HG02973 (cell line): ENCODE results near the gene ARPP19.
"Not testable (repeated sequence)": the region's sequence is repeated elsewhere in the genome, so short reads cannot be mapped to it uniquely, and the experiment has no call there.

Experiments
- ATAC-seq: cut with Tn5 transposase; IDR thresholded peaks from one replicate; pipeline ENCODE4 v1.9.1; 2021; ENCODE audit warnings: moderate library complexity; ENCODE audit not compliant: unreplicated experiment

ARPP19 gene

DNA sequence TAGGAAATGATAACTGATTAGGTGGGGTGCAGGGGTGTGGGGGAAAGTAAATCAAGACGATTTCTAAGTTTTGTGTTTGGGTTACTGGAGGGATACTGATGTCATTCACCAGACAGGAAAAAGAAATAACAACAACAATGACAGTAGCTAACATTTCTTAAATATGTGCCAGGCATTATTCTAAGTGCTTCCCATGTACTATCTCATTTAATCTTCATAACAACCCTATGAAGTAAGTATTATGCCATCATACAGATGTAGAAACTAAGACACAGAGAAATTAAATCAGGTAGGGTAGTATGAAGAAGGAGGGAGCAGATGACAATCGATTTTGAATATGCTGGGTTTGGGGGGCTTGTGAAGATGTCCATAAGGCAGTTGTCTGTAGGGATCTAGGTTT is 53.5 kb downstream of the ARPP19 start:
- ATAC-seq: no peak

DNA sequence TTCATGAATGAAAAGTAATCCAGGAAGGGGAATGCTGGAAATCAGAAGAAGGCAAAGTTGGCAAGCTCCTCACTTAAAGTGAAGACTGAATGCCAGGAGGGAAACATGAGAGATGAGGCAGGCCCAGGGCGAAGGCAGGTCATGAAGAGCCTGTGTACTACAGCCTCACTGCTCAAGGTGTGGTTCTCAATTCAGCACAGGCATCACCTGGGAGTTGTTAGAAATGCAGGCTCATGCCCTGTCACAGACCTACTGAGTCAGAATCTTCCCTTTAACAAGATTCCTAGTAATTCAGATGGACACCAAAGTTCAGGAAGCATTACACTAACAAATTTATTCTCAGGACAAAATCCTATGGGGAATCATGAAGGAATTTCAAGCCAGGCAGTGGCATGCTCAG is 54.3 kb downstream of the ARPP19 start:
- ATAC-seq: no peak

DNA sequence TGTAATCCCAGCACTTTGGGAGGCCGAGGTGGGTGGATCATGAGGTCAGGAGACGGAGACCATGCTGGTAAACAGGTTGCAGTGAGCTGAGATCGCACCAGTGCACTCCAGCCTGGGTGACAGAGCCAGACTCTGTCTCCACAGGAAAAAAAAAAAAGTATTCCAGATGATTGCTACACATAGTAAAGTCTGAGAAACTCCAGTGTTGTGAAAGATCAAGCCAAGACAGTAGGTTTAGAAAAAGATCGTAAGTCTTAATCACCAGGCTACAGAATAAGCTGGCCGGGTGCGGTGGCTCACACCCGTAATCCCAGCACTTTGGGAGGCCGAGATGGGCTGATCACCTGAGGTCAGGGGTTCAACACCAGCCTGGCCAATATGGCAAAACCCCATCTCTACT is 56.0 kb downstream of the ARPP19 start:
- ATAC-seq: not testable (repeated sequence)

DNA sequence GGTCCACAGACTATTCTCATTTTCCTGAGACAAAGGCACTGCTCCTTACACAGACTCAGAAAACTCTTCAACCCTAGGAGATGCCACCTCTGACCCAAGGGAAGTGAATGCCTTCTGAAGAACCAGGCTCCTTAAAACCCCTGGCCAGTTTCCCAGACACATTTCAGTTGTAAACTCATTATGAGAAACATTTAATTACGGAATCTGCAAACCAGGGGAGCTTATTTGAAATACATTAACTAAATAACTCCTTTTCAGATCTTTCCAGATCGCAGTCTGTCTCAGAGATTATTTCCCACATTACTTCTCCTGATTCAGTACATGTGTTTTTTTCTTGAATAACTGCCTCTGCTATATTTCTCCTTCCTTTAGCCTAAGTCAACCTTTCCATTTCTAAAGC is 57.7 kb downstream of the ARPP19 start:
- no peak for ATAC-seq

DNA sequence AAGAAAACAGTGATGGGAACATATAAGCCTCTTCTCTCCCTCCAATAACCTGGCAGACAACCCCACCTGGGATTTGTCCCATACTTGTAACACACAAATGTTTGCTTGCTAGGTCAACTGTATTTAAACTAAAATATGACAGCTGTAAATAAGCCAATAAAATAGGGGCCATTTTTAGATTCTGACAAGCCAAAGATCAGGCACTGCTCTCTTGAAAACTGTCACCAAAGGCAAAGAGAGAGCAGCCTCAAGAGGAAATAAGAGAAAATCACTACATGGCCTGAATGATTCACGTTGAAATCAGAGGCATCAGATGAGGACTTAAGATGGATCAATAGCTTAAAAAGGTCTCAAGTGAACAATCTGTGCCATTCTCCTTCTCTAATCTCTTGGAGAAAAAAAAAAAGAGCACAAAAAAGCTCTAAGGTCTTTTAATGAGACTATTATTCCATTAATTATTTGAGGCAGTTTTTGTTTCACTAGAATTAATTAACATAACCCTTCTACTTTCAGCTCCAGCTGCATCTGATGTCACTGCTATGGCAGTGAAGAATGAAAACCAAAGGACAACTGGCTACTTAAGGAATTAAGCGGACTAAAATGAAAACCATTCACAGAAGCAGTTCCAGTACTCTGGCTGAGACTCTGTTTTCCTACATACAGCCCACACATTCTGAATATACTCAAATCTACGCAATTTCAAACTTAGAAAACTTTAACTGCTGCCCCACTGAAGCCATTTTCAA is 59.2 kb downstream of the ARPP19 start:
- ATAC-seq: no peak

DNA sequence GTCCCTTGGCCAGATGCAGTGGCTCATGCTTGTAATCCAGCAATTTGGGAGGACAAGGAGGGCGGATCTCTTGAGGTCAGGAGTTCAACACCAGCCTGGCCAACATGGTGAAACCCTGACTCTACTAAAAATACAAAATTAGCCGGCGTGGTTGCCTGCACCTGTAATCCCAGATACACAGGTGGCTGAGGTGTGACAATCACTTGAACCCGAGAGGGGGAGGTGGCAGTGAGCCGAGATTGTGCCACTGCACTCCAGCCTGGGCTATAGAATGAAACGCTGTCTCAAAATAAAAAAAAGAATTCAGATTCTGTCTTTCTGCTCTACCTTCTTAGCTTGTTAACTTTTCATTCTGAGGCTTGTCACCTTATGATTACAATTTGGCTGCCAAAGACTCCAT is 62.3 kb downstream of the ARPP19 start:
- no peak for ATAC-seq

DNA sequence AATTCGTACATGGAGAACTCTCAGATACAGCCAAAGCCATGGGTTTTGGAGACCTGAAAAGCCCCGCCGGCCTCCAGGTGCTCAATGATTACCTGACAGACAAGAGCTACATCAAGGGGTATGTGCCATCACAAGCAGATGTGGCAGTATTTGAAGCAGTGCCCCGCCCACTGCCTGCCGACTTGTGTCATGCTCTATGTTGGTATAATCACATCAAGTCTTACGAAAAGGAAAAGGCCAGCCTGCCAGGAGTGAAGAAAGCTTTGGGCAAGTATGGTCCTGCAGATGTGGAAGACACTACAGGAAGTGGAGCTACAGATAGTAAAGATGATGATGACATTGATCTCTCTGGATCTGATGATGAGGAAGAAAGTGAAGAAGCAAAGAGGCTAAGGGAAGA is 63.7 kb downstream of the ARPP19 start:
- no peak for ATAC-seq

DNA sequence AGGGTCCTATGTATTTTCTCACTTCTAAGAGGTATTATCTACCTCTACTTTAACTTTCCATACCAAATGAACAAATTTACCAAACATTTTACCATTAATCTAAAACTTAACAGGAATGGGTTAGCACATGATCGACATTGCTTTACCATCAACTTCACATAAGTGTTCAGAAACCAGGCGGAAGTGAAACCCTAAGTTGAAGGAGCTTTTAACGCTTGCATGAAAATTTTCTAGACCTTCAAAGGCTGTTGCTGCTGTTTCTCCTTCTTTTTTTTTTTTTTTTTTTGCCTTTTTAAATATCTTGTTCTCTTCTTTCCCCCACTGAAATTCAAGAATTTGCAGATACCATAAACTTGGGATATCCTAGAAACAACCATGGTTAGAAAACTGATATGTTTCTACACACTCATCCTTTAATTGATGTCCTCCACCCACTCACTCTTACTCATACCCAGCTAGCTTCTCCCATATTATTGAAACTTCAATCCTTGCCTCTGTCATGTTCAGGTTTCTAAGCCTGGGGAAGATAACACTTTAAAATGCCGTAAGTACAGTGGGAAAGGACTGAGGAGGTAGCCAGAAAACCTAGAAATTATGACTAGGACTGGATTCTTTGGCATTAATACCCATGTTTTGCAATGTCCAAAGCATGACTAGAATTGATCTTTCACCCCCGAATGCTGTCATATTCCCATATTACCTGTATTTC is 64.9 kb downstream of the ARPP19 start:
- ATAC-seq: peak; percentile 71

DNA sequence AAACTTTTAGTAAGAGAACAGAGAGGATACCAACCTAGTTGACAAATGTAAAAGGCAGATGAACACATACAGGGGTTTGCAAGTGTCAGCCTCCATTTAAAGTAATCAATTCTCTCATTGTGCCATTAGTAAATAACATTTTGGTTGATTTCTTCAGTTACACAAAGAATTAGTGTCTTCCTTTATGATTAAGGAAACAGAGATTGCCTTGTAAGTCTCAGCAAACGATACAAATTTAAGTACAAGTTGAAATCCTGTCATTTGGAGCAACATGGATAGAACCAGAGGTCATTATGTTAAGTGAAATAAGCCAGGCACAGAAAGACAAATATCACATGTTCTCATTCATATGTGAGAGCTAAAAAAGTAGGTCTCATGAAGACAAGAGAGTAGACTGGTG is 66.2 kb downstream of the ARPP19 start:
- no peak for ATAC-seq

DNA sequence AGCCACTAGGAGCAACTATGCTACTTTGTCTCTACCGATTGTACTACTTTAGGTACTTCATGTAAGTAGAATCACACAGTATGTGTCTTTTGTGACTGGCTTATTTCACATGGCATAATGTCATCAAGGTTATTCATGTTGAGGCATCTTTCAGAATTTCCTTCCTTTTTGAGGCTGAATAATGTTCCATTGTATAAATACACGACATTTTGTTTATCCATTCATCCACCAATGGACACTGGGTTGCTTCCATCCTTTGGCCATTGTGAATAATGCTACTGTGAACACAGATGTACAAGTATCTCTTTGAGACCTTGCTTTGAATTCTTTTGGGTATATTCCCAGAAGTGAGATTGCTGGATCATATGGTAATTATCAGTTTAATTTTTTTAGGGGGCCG is 69.3 kb downstream of the ARPP19 start:
- no peak for ATAC-seq

DNA sequence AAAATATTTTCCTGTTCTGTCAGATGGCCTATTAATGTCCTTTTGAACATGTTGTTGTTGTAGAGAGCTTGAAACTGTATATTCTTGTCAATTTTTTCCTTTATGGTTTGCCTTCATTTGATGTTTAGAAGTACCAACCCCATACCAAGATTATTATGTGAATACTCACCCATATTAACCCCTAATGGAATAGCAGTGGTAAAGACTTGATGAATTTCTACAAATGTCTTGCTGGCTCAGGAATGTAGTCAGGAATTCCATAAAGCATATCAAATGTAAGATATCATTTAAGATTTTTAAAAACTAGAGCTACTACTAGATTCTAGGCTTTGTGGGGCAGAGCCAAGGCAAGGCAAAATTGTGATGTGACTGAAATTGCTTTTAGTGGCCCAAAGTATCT is 70.1 kb downstream of the ARPP19 start:
- ATAC-seq: no peak
